Measurements from ENCODE around the gene CAP2. TPM values are rescaled to one million over a fixed set of nuclear protein-coding genes. Genes with fewer than 3 reads are reported as not detected.

CAP2 gene
- total RNA-seq, 4 donors from 2014 or later: 1.4 to 2.9 (median 2.2) TPM

- TF ChIP-seq EP300 (IDR thresholded peaks at IDR 0.05) (no peak), POLR2AphosphoS5 (IDR thresholded peaks at IDR 0.05) (no peak), POLR2A (IDR thresholded peaks at IDR 0.05) (no peak), CTCF (IDR thresholded peaks at IDR 0.05) (no peak)
- no peaks in the 10 kb centered on the region for H3K9me3 ChIP-seq
- H3K4me3 ChIP-seq: no peak overlapping the region
- 79% methylated on average over 3 of the region's 3 CpGs for WGBS
- H3K27ac ChIP-seq: no peak overlapping the region
- no peaks in the 10 kb centered on the region for H3K27me3 ChIP-seq
- no peaks in the 10 kb centered on the region for H3K36me3 ChIP-seq
- no peak for DNase-seq (ENCODE audit: low spot score in 2 of 2)
- no peaks in the 10 kb centered on the region for H3K4me1 ChIP-seq
Observed at GRCh38 chr6:17457956-17458355, 64.6 kb downstream of the CAP2 start.

- Histone ChIP-seq H3K9me3 (no peaks in the 10 kb centered on the region), H3K27me3 (no peaks in the 10 kb centered on the region), H3K4me1 (no peaks in the 10 kb centered on the region), H3K27ac (no peak overlapping the region), H3K36me3 (no peaks in the 10 kb centered on the region), H3K4me3 (no peak overlapping the region)
- no peak for TF ChIP-seq POLR2AphosphoS5 (IDR thresholded peaks at IDR 0.05)
- TF ChIP-seq POLR2A (IDR thresholded peaks at IDR 0.05): no peak
- TF ChIP-seq EP300 (IDR thresholded peaks at IDR 0.05): no peak
- no peak for TF ChIP-seq CTCF (IDR thresholded peaks at IDR 0.05)
- no peak for DNase-seq (ENCODE audit: low spot score in 2 of 2)
- 87% methylated on average over 4 of the region's 4 CpGs for WGBS
Observed at GRCh38 chr6:17458966-17459365, 65.6 kb downstream of the CAP2 start.

- Histone ChIP-seq H3K36me3 (no peaks in the 10 kb centered on the region), H3K4me1 (no peaks in the 10 kb centered on the region), H3K4me3 (no peak overlapping the region), H3K27me3 (no peaks in the 10 kb centered on the region), H3K27ac (no peak overlapping the region), H3K9me3 (no peaks in the 10 kb centered on the region)
- WGBS: 95% methylated on average over 5 of the region's 5 CpGs
- no peak for DNase-seq (ENCODE audit: low spot score in 2 of 2)
- TF ChIP-seq POLR2A (IDR thresholded peaks at IDR 0.05): no peak
- no peak for TF ChIP-seq CTCF (IDR thresholded peaks at IDR 0.05)
- no peak for TF ChIP-seq POLR2AphosphoS5 (IDR thresholded peaks at IDR 0.05)
- no peak for TF ChIP-seq EP300 (IDR thresholded peaks at IDR 0.05)
Observed at GRCh38 chr6:17460862-17461261, 67.5 kb downstream of the CAP2 start.

- H3K4me3 ChIP-seq: no peak overlapping the region
- TF ChIP-seq POLR2A (IDR thresholded peaks at IDR 0.05) (no peak), EP300 (IDR thresholded peaks at IDR 0.05) (no peak), POLR2AphosphoS5 (IDR thresholded peaks at IDR 0.05) (no peak), CTCF (IDR thresholded peaks at IDR 0.05) (no peak)
- no peak overlapping the region for H3K27ac ChIP-seq
Observed at GRCh38 chr6:17466147-17466546, 72.8 kb downstream of the CAP2 start.

GRCh38 chr6:17466707-17467106, 73.3 kb downstream of the CAP2 start:
- H3K9me3 ChIP-seq: no peaks in the 10 kb centered on the region
- 95% methylated on average over 3 of the region's 3 CpGs for whole genome bisulfite sequencing
- no peak overlapping the region for H3K27ac ChIP-seq
- peaks cover 12% of the 10 kb centered on the region for H3K4me1 ChIP-seq
- no peak overlapping the region for H3K4me3 ChIP-seq
- TF ChIP-seq EP300 (IDR thresholded peaks at IDR 0.05): no peak
- TF ChIP-seq CTCF (IDR thresholded peaks at IDR 0.05): no peak
- TF ChIP-seq POLR2AphosphoS5 (IDR thresholded peaks at IDR 0.05): no peak
- TF ChIP-seq POLR2A (IDR thresholded peaks at IDR 0.05): no peak
- no peaks in the 10 kb centered on the region for H3K27me3 ChIP-seq
- DNase-seq (ENCODE audit: low spot score in 2 of 2): no peak
- H3K36me3 ChIP-seq: no peaks in the 10 kb centered on the region

More at GRCh38 chr6:17466147-17466546, 72.8 kb downstream of the CAP2 start:
- peaks cover 12% of the 10 kb centered on the region for H3K4me1 ChIP-seq
- H3K36me3 ChIP-seq: no peaks in the 10 kb centered on the region
- DNase-seq (ENCODE audit: low spot score in 2 of 2): no peak
- no peaks in the 10 kb centered on the region for H3K9me3 ChIP-seq
- 89% methylated on average over 5 of the region's 5 CpGs for WGBS
- H3K27me3 ChIP-seq: no peaks in the 10 kb centered on the region

Measured in suprapubic skin (tissue), 4 donors.